Head of caudate nucleus (tissue), 42 donors: ENCODE data around the gene CBFA2T3.

ENCODE experiments used
- DNase-seq, 42 donors: peaks; one replicate each; pipeline versions ENCODE4 v3.0.0 to v3.0.0-alpha.2; 2020 to 2021; ENCODE audit warnings: mixed read lengths in 7 of 42
- intact Hi-C: fragments of 100-400 bp; cut with DNase I; formaldehyde crosslinking; loops from one replicate; pipeline ENCODE4 v1.15.0; 2022

The CBFA2T3 gene

GRCh38 chr16:88934066-88934667 lies 42.8 kb downstream of the CBFA2T3 start:
- no peak for DNase-seq
- intact Hi-C loops = no loop called here

GRCh38 chr16:88932929-88933328 lies 44.1 kb downstream of the CBFA2T3 start:
- intact Hi-C loops = no loop called here
- DNase-seq = no peak

- DNase-seq = no peak
- intact Hi-C loops = no loop called here
Observed at GRCh38 chr16:88931936-88932335, 45.1 kb downstream of the CBFA2T3 start.

- intact Hi-C loops = no loop called here
Observed at GRCh38 chr16:88931373-88931900, 45.6 kb downstream of the CBFA2T3 start.

GRCh38 chr16:88930716-88931115 lies 46.3 kb downstream of the CBFA2T3 start:
- intact Hi-C loops = no loop called here
- DNase-seq = no peak

More at GRCh38 chr16:88931373-88931900, 45.6 kb downstream of the CBFA2T3 start:
- no peak for DNase-seq

GRCh38 chr16:88929091-88929445 lies 47.9 kb downstream of the CBFA2T3 start:
- no peak for DNase-seq

GRCh38 chr16:88928405-88929090 lies 48.5 kb downstream of the CBFA2T3 start:
- no peak for DNase-seq
- intact Hi-C loops = no loop called here

More at GRCh38 chr16:88929091-88929445, 47.9 kb downstream of the CBFA2T3 start:
- intact Hi-C loops = no loop called here

GRCh38 chr16:88927661-88928060 lies 49.3 kb downstream of the CBFA2T3 start:
- intact Hi-C loops = no loop called here

GRCh38 chr16:88927010-88927409 lies 50.0 kb downstream of the CBFA2T3 start:
- DNase-seq = no peak
- intact Hi-C loops = no loop called here

More at GRCh38 chr16:88927661-88928060, 49.3 kb downstream of the CBFA2T3 start:
- DNase-seq = no peak

GRCh38 chr16:88926374-88926990 lies 50.5 kb downstream of the CBFA2T3 start:
- intact Hi-C loops = no loop called here
- no peak for DNase-seq

- intact Hi-C loops = no loop called here
- DNase-seq = no peak
Observed at GRCh38 chr16:88925540-88925887, 51.5 kb downstream of the CBFA2T3 start.

- peak in 41 of 42 donors; percentile 25 to 90 (median 67) for DNase-seq
- intact Hi-C loops = no loop called here
Observed at GRCh38 chr16:88924834-88925539, 52.0 kb downstream of the CBFA2T3 start.

- intact Hi-C loops = no loop called here
- no peak for DNase-seq
Observed at GRCh38 chr16:88923926-88924833, 52.8 kb downstream of the CBFA2T3 start.

- DNase-seq = no peak
- intact Hi-C loops = no loop called here
Observed at GRCh38 chr16:88923450-88923849, 53.6 kb downstream of the CBFA2T3 start.

- no peak for DNase-seq
- intact Hi-C loops = no loop called here
Observed at GRCh38 chr16:88922826-88923410, 54.1 kb downstream of the CBFA2T3 start.

GRCh38 chr16:88922114-88922825 lies 54.7 kb downstream of the CBFA2T3 start:
- intact Hi-C loops = no loop called here
- no peak for DNase-seq

GRCh38 chr16:88921591-88921990 lies 55.4 kb downstream of the CBFA2T3 start:
- no peak for DNase-seq
- intact Hi-C loops = no loop called here
